T-helper 2 cell treated with Interferon-gamma antibody and Interleukin-4, amounts not matched to agents 100 ng/mL and 5 ng/mL, for 36 hours (primary cell): ENCODE data around the gene RPS21. TPM values are rescaled to one million over a fixed set of nuclear protein-coding genes. Genes with fewer than 3 reads are reported as not detected.

ENCODE experiments used
- intact Hi-C: fragments of 100-400 bp; cut with micrococcal nuclease; formaldehyde crosslinking; loops from one replicate; pipeline ENCODE4 v1.15.1; 2023
- total RNA-seq: library from RNA; stranded (reverse); gene quantifications from 2 replicates; pipeline ENCODE4 v1.2.3, GENCODE V29; 2022

Gene RPS21
- total RNA-seq, 1 donor from 2014 or later: 1,960 TPM

DNA sequence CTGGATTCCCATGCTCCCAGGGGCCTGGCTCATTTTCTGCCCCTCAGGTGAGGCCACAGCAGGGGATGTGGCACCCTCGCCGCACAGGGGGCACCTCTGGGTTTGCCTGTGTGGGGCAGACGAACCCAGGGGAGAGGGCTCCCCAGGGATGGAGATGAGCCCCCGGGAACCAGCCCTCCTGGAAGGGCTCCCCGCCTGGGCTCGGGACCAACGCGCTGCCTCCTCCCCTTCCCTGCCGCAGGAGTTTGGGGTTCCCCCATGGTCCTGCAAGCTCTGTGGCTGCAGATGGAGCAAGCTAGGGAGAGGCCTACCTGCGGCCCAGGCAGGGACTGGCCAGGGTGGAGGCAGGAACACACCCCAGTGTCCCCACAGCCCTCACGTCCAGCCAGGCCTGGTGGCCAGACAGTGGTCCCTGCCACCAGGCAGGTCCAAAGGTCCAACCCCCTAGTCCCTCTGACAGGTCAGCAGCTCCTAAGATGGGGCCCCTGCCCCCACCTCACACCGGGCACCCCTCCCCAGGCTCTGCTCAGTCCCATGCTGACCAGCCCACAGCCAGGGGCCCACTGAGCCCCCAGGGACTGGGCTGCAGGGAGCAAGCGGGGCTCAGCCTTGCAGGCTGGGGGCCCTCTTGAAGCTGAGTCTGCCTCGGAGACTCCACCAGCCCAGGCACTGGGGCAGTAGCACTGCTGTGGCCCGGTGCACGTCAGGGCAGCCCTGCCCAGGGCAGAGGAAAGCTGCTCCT lies 33.4 kb upstream of the RPS21 start:
- intact Hi-C loops: no loop called here

DNA sequence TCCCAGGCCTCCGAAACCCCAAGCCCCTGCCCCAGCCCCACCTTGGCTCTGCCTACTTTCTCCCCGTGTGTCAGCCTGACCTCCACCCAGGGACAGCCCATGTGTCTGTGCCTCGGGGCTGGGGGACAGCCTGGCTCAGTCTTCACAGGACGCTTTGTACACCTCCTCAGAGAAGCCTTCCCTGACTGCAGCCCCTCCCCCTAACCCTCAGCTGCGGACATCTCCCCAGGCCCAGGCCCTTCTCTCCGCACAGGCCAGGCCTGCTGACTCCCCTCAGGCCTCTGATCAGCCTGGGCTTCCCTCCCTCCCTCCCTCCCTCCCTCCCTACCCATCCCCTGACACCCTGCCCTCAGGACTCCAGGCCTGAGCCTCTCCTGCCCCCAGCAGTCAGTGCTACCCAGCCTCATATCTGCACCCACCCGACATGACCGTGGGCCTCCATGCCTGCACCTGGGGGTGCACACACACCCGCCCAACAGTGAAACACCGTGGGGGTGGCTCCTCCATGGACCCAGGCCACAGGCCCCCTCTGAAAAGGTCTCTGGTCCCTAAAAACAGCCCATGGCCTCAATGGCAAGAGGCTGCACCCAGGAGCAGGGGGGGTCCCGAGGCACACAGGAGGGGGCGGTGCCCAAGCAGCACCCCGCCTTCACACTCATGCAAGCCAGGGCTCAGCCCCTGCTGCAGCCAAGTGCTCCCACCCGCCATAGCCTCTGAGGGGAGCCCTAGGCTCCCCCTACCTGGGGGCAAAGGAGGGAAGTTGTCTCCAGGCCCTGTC lies 32.7 kb upstream of the RPS21 start:
- intact Hi-C loops: no loop called here

DNA sequence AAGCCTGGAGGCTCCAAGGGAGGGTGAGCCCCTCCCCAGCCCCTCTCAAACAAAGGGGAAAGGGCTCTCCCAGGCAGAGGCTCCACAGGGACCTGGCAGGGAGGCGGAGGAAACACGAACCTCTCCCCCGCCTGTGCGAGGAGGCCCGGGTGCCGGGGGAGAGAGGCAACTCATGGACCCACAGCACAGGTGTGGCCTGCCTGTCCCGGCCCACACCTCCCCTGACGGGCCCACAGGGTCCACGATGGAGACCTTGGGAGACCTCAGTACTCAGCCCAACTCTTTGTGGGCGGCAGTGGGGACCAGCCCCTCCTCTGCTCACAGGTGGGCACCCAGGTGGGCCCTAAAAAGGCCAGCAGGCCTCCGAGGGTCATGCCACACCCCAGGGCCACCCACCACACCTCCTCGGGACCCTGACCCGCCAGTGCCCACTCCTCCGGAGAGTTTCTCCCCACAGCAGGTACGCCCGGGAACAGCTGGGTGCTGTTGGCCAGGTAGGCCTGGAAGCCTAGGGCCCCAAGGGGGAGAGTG lies 32.0 kb upstream of the RPS21 start:
- intact Hi-C loops: no loop called here

DNA sequence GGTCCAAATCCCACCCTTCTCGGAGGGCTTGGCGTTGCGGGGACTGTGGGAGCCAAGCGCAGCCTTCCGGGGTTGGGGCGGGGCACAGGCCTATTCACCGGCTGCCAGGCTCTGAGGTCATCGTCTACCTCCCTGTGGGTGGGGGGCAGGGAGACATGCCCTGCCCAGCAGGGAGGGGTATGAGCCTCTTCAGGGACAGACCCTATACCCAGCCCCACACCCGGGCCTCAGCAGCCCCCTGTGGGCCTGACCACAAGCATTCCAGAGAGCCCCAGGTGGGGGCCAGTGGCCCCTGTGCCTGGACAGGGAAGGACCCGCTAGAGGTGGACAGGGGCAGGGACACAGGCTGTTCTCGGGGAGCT lies 31.4 kb upstream of the RPS21 start:
- intact Hi-C loops: no loop called here

DNA sequence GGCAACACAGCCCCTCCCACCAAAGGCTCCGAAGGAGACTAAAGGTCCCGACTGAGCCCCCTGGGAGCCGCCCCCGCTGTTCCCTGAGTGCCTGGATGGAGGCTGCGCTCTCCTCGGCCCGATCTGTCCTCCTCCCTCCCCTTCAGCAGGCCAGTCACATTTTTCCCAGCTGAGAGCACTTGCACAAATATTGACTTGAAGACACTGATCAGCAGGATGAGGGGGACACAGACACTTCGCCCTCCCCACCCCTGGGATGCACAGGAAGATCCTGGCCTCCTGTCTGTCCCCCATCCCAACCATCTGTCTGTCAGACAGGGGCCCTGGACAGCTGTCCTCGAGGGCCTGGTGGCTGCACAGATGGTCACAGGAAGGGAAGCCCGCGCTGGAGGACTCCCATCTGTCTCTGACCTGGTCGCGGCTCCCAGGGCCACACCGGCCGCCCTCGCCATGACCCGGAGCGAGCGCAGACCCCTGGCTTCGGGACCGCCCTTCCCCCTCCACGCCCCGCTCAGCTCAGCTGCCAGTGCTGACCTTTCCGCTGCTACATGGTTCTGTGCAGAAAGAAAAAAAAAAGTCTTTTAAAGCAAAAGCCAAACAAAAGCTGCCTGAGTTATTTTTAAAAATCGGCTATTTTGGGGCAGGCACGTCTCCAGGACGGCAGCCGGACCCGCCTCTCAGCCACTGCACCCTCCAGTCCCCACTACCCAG lies 30.9 kb upstream of the RPS21 start:
- intact Hi-C loops: no loop called here

DNA sequence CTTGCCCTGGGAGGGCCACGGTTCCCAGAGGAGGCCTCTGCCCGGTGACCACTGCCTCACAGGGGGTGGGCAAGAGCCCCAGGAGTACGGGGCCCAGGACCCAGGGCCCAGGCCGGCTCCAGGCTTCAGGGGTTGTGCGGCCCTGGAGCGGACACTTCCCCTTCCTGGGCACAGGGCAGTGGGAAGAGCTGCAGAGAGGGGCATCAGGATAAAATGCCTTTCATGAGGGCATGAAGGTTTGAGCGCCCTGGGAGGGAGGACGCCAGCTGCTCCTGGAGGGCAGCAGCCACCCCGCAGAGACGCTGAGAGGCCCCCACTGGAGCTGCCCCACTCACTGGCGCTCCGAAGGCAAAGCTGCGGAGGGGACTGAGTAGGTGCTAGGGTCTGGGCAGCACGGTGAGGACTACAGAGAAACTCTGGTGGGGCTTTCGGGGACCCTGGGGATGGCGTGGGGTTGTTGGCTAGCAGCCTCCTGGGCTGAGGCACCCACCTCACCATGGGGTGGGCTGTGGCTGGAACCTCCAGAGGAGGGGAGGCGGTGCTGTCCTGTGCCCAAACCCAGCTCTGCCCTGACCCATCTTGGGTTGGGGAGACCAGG lies 30.2 kb upstream of the RPS21 start:
- intact Hi-C loops: no loop called here

DNA sequence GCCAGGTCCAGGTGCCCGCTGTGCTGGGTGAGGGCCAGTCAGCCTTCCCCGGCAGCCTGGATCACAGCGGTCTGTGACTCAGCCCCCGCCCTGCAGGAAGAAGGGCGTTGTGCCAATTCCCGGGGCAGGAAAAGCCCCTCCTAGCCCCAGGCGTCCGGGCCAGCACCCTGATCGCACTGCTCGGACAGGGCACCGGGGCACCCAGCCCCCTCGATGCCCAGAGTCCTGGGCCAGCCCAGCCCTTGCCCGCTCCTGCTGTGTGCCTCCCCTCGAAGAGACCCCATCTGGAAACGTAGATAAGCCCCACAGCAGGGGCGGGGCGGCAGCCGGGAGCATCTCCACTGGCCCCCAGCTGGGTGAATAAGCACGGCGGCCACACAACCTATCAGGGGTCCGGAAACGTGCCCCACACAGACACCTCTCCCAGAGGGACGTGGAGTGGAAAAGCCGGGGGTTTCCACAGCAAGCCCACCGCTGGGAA lies 29.7 kb upstream of the RPS21 start:
- intact Hi-C loops: no loop called here

DNA sequence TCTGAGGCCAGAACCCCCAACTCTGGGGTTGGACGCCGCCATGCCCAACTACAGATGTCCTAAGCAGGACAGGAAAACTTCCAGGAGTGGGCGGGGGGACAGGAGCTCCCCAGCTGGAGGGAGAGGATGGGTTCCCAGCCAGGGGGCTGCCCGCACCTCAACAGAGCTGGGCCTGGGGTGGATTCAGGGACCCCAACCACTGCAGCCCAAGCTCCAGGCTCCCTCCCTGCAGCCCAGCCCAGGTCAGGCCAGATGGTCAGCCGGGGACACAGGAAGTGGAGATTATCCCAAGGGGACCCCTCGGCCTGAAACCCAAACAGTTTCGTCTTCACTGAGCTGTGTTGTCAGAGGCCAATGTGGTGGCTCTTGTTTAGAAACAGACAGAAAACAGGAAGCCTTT lies 29.2 kb upstream of the RPS21 start:
- intact Hi-C loops: no loop called here

DNA sequence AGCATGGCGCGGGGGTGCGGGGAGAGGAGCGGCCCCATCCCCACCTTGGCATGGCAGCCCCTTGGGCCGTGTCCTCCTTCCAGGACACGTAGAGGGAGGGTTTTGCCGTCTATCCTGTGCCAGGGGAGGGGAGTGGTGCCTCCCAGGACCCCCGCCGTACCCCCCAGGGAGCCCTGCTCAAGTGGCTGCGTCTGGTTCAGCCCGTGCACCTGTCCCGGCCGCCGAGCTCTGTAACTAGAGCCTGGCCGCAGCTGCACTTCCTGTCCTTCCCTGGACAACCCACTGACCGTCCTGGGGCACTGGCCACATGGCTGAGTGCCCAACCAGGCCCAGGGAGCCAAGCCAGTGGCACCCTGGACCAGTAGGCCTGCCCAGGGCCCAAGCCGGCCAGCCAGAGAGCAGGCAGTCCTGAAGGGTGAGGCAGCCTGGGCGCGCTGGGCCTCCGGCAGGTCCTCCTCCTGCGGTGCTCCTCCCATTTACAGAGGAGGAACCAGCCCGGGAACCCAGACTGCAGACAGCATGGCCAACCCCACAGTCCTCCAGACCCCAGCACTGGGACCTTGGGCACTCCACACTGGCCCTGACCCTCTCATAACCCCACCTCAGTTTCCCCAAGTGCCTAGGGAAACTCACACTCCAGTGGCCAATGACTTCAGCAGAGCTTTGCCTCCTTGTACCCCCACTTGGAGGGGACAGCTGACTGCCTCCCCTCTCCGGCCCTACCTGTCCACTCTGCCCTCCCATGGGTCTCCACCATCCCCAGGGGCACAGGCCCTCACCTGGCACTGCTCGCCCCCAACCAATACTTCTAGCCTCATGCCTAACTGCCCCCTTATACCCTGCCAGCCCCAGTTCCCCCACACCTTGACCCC lies 28.5 kb upstream of the RPS21 start:
- intact Hi-C loops: no loop called here

DNA sequence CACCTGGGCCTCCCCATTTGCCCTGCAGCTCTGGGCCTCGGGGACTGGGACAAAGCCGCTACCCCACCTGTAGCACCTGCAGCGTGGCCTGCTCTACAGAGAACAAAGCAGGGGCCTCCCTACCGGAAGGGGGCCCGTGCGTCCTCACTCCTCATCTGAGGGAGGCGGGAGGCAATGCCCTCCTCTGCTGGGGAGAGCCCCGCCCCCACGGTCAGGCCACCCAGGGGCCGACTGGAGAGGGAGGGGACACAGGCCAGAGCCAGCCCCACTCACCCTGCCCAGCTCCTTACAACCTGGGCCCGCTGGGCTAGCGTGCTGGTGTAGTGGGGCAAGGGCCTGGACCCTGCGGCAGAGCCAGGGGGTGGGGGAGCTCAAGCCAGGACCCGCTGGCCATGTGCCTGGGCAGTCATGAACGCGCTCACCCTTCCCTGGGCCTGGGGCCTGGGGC lies 27.8 kb upstream of the RPS21 start:
- intact Hi-C loops: no loop called here

DNA sequence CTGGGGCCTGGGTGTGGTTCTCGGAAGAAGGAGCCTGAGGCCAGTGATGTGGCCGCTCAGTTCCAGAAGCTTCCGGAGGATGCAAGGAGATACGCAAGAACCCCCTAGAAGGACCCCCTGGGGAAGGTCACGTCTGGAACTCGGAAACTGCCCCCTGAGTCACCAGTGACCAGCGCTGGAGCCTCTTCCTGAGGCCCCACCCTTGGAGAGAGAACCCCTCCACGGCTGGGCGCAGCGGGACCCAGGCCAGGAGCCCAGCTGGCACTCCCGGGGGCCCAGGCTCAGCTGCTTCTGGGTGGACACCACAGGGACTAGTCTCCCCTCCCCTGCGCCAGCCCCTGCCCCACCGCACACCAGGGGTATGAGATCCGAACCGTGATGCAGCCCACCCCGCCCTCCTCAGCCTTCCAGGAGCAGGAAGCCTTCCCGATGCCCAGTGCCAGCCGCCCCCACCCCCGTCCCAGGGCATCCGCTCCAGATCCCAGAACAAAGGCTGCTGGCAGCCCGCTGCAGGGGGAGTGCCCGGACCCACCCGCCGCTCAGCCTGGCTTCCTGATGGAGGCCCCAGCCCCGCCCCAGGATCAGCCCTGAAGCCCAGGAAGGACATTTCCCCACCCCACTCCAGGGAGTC lies 27.3 kb upstream of the RPS21 start:
- intact Hi-C loops: no loop called here

DNA sequence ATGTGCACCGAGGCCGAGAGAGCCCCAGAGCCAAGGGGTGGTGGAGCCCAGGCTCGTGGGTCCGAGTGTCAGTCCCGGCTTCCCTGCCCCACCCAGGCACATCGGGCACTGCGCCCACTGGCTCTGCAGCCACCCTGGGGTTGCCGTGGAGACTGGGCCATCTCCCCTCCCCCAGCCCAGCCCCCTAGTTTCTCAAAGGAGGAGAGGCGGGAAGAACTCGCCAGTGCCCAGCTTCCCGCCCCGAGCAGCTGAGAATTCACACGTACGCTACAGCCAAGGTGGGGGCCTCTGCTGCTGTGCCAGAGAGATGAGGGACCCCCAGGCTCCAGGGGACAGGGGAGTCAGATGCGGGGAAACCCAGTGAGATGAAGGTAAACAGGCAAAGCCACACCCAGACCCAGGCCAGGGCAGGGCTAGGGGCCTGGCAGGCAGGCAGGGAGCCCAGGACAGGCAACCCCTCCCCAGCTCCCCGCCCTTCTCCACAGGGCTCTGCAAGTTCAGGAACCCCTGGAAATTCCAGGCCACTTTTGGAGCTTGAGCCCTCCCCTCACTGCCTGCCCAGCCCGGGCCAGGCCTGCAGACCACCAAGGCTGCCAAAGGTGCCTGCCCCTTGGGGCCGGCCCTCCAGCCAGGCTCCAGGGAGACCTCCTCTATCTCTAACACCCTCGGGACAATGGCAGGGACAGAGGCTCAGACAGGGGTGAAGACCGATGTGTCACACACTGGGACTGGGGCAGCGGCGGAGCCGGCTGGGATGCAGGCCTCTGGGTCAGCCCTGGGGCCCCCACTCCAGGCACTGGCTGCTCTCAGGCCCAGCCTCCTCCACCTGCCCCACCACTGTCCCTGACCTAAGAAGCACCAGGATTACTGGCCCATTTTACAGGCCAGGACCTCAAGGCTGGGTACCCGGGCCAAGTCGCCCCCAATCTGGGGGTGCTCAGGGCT lies 25.8 kb upstream of the RPS21 start:
- intact Hi-C loops: no loop called here

DNA sequence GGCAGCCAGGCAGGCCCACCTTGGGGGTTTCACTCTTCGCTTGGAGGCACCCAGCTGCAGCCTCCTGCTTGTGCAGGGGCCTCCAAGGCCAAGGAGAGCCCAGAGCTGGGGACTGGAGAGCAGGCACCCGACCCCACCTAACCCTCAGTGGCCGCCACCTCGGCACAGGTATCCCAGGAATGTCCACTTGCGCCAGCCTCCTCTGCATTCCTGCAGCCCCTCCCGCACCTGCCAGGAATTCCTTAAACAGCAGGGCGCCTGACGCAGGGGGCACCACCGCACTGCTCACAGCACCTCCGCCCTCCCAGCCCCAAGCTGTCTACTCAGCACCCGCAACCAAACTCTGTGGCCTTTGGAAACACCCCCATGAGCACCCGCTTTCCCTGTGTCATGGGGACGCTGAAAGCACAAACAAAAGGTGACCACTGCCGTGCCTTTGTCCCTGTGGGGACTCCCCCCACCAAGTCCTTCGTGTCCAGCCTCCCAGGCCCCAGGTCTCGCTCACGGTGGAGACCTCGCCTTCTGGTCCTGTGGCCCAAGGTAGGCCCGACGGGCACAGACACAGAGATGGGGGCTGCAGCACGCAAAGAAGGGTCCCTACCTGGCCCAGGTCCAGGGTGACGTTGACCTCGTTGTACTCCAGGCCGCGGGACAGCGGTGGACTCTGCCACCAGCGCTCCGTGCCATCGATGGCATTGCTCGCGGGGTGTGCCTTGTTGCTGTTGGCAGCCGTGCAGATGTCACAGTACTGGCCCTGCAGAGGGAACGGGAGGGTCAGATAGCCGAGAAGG lies 24.9 kb upstream of the RPS21 start:
- intact Hi-C loops: no loop called here

DNA sequence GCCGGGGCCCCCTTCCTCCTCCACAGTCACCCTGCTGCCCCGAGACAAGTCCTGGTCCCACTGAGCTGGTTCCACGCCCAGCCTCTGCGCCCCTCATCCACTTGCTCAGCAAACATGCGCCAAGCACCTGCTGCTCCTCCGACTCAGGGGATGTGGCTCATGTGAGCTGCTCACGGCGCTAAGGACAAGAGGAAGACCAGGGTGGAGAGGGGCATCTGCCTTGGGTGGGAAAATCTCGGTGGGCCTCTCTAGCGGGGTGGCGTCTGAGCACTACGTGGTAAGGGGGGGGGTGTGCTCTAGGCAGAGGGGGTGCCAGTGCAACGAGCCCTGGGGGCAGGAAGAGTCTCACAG lies 24.3 kb upstream of the RPS21 start:
- intact Hi-C loops: no loop called here

DNA sequence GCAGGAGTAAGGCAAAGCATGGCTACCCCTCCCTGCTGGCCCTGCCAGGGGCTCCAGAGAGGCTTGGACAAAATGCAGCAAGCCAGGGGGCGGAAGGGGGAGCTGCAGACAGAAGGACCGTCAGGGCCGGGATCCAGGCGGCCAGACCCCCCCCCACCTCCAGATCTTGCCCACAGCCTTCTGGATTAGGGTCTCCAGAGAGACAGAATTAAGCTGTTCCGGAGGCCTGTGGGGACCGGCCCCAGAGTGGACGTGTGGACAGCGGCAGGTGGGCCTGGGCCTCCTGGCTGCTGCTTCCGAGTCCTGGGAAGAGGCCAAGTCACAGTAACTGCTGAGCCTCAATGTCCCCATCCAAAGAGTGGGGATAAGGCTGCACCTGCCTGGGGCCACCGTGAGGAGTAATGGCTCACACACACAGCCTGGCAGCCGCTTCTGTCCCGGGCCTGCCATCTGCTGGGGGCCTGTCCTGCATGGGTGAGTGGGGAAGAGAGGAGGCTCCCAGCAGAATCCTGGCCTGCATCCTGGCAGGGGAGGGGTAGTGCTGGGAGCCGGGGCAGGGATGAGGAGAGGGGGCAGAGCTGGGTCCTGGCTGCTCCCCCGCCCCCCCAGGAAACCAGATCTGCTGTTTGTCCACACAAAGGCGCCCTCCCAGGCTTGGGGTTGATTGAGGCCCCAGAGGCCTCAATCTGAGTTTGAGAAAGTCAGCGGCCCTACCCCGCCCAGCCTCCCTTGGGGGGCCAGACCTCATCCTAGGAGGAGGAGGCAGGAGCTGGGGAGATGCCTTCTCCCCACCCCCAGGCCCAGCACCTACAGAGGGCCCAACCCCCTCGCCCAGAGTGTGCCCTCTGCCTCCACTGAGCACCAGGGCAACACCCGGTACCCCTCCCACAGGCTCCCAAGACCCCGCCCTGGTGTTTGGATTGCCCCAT lies 23.6 kb upstream of the RPS21 start:
- intact Hi-C loops: no loop called here

DNA sequence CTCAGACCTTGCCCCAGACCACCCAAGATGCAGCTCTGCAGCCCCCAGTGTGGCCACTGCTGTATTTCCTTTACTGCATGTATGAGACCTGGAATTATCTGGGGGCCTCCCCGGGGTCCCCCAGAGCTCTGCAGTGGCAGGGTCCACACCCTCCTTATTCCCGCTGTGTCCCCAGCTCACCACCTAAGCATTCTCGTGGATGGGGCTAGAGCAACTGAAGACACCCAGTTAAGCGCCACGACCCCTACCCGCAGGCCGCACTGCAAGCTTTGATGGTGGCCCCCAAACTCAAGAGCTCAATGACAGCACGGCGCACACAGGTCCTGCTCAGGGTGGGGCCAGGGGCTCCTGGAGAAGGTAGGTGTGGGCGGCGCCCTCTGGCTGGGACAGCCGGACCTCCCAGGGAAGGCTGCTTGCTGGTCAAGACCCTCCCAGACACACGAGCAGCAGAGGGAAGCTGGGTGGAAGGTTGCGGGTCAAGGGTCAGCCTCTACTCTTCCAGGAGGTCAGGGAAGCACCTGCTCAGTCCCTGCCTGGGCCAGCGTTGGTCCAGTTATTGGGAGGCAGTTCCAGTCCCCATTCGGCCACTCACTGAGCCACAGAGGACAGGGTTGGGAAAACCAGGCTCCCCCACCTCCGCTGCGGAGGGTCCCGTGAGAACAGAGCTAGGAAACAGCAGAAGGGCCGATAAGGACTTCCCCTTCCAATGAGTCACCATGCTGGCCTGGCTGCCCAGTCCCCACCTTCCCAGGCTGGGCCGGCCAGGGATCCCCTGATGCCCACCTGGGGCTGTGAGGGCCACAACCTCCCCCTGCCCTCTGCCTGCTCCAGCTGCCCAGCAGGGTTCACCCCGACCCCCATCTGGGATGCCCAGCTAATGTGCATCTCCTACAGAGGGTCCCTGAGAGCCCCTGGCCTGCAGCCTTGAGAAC lies 22.7 kb upstream of the RPS21 start:
- intact Hi-C loops: no loop called here
